OCI-LY3 (cell line): ENCODE data around the gene ARHGAP26.

Experiments used
- CTCF ChIP-seq: fragments of 200-600, 300-600 bp; sonication (generic); IDR thresholded peaks from 2 replicates; pipeline ENCODE4 v1.5.1; 2014; ENCODE audit warnings: antibody characterized with exemption, low read length, low read depth
- EZH2phosphoT487 ChIP-seq: fragments of 200-600 bp; shearing (Covaris generic); IDR thresholded peaks from 2 replicates; pipeline ENCODE4 v1.6.1; 2018; ENCODE audit warnings: antibody characterized with exemption, mixed run types, low read depth

- TF ChIP-seq EZH2phosphoT487 (no peak), CTCF (no peak)
Measured at GRCh38 chr5:142959683-142960657, 189.8 kb downstream of the ARHGAP26 start.
